Kidney (tissue), 14 donors: ENCODE results near the gene TMEM218. TPM values are rescaled to one million over a fixed set of nuclear protein-coding genes. Genes with fewer than 3 reads are reported as not detected.
A peak's percentile ranks its signal among the peaks of the same experiment; 100 is the strongest.

Experiments used
- DNase-seq, 5 donors: peaks; one replicate each; pipeline ENCODE4 v3.0.0-alpha.2; 2013 to 2020
- FAIRE-seq: peaks from 2 replicates; lab custom pipeline; 2012; peaks lifted over from hg19 to GRCh38; lab: Jason Lieb, UNC
- H3K27ac ChIP-seq, 2 donors: one replicate each; pipeline ENCODE4 v1.7.0; 2013; ENCODE audit warnings: low read depth in 2 of 2, low read length in 2 of 2, inconsistent platforms in 1 of 2
- H3K27me3 ChIP-seq: one replicate; pipeline ENCODE4 v1.7.1; 2013; ENCODE audit warnings: low read length, inconsistent platforms; ENCODE audit not compliant: control insufficient read depth, insufficient read depth
- H3K36me3 ChIP-seq, 3 donors: one replicate each; pipeline versions ENCODE4 v1.7.0 to v1.7.1; 2013; ENCODE audit warnings: low read length in 3 of 3, control low read depth in 1 of 3, inconsistent platforms in 1 of 3; ENCODE audit not compliant: insufficient read depth in 3 of 3, control insufficient read depth in 2 of 3
- H3K4me1 ChIP-seq, 3 donors: one replicate each; pipeline versions ENCODE4 v1.7.0 to v1.7.1; 2013; ENCODE audit warnings: low read length in 3 of 3, inconsistent platforms in 1 of 3, low read depth in 1 of 3; ENCODE audit not compliant: control insufficient read depth in 2 of 3, insufficient read depth in 2 of 3
- H3K4me3 ChIP-seq, 3 donors: one replicate each; pipeline versions ENCODE4 v1.7.0 to v1.8.1; 2013; ENCODE audit warnings: low read length in 3 of 3, control low read depth in 1 of 3, inconsistent platforms in 1 of 3
- H3K9ac ChIP-seq, 3 donors: one replicate each; pipeline versions ENCODE4 v1.7.0 to v1.7.1; 2013; ENCODE audit warnings: low read length in 3 of 3, control low read depth in 1 of 3, inconsistent platforms in 1 of 3
- H3K9me3 ChIP-seq, 3 donors: one replicate each; pipeline versions ENCODE4 v1.7.0 to v1.7.1; 2013; ENCODE audit warnings: low read length in 3 of 3, control low read depth in 1 of 3, inconsistent platforms in 1 of 3; ENCODE audit not compliant: control insufficient read depth in 2 of 3, insufficient read depth in 1 of 3
- CTCF ChIP-seq: IDR thresholded peaks from 3 replicates; pipeline ENCODE4 v1.5.1; 2012; ENCODE audit warnings: mild to moderate bottlenecking, moderate library complexity, borderline replicate concordance; ENCODE audit not compliant: insufficient read depth; ENCODE audit errors: extremely low read depth
- intact Hi-C: fragments of 100-400 bp; cut with DNase I; formaldehyde crosslinking; loops from one replicate; pipeline ENCODE4 v1.11.1; 2022
- polyA plus RNA-seq: library from polyadenylated mRNA; stranded (reverse); fragments of 350-450 nt; fragmentation: Illumina TruSeq; extraction: RNeasy Lipid Tissue Mini Kit (QIAGEN cat#74804); gene quantifications from one replicate; pipeline ENCODE4 v1.2.3, GENCODE V29; 2014; ENCODE audit warnings: low read depth, low replicate concordance; ENCODE audit not compliant: insufficient read depth
- total RNA-seq: library from RNA; stranded (reverse); fragmentation: NEBNext Ultra II Directional; extraction: Animal tissue kit (Norgen Biotek cat#: 25700); gene quantifications from one replicate; pipeline ENCODE4 v1.2.1, GENCODE V29; 2021
- donor health status: control.
- donor health status: control.
- donor health status: control.
- donor health status: control.
- donor health status: control.
- donor health status: DM: yes; HTN: yes; CAD: no.
- donor health status: Normal renal cell carcinoma (clear cell type).

The TMEM218 gene
- total and polyA plus RNA-seq, 2 donors from 2014 or later: 22.9 to 33.4 TPM

GRCh38 chr11:125114518-125114917, 3.1 kb upstream of the TMEM218 start:
- FAIRE-seq: no peak
- TF ChIP-seq CTCF: no peak

GRCh38 chr11:125112208-125112604, 780 bp upstream of the TMEM218 start:
- Histone ChIP-seq H3K36me3 (no peaks in the 10 kb centered on the region), H3K27ac (no peak overlapping the region), H3K9me3 (no peaks in the 10 kb centered on the region), H3K4me3 (peak overlapping the region; percentile 69 to 85 (median 69)), H3K9ac (peak overlapping the region in 2 of 3 donors; percentile 31 to 34), H3K4me1 (peaks cover 0 to 6% (median 6%) of the 10 kb centered on the region in 3 donors), H3K27me3 (no peaks in the 10 kb centered on the region)
- FAIRE-seq: no peak
- intact Hi-C loops: no loop called here
- TF ChIP-seq CTCF: no peak
- no peak for DNase-seq

More at GRCh38 chr11:125114518-125114917, 3.1 kb upstream of the TMEM218 start:
- no peaks in the 10 kb centered on the region for H3K9me3 ChIP-seq
- H3K27ac ChIP-seq: no peak overlapping the region
- intact Hi-C loops: no loop called here
- no peak overlapping the region for H3K9ac ChIP-seq
- H3K4me3 ChIP-seq: no peak overlapping the region
- no peak for DNase-seq
- no peaks in the 10 kb centered on the region for H3K36me3 ChIP-seq
- H3K4me1 ChIP-seq: peaks cover 0 to 6% (median 6%) of the 10 kb centered on the region in 3 donors
- H3K27me3 ChIP-seq: no peaks in the 10 kb centered on the region

GRCh38 chr11:125111001-125111342, 454 bp downstream of the TMEM218 start:
- no peak for DNase-seq
- FAIRE-seq: no peak

More at GRCh38 chr11:125111001-125111342, 454 bp downstream of the TMEM218 start:
- H3K9ac ChIP-seq: peak overlapping the region; percentile 71 to 89 (median 85)
- no peaks in the 10 kb centered on the region for H3K9me3 ChIP-seq
- intact Hi-C loops: no loop called here
- peak overlapping the region; percentile 82 to 94 (median 85) for H3K4me3 ChIP-seq
- H3K36me3 ChIP-seq: no peaks in the 10 kb centered on the region
- peak overlapping the region; percentile 59 to 74 for H3K27ac ChIP-seq
- no peak for TF ChIP-seq CTCF
- peaks cover 0 to 6% (median 6%) of the 10 kb centered on the region in 3 donors for H3K4me1 ChIP-seq
- H3K27me3 ChIP-seq: no peaks in the 10 kb centered on the region
